HuH-7.5 (cell line): Measurements from ENCODE around the gene MDC1.
A peak's percentile ranks its signal among the peaks of the same experiment; 100 is the strongest.

Source experiments
- DNase-seq: peaks from one replicate; pipeline ENCODE4 v3.0.0; 2011; ENCODE audit warnings: low spot score

MDC1 gene

GRCh38 chr6:30748851-30749540 lies 31.9 kb upstream of the MDC1 start:
- DNase-seq = no peak

- no peak for DNase-seq
Observed at GRCh38 chr6:30747902-30748769, 31.1 kb upstream of the MDC1 start.

GRCh38 chr6:30747300-30747687 lies 30.2 kb upstream of the MDC1 start:
- no peak for DNase-seq

- peak; percentile 39 for DNase-seq
Observed at GRCh38 chr6:30744054-30744805, 27.1 kb upstream of the MDC1 start, which contains the start of gene IER3. Gene IER3 (minus strand): TSS chr6:30744547. CDS start chr6:30744518, 29 bp downstream.

- DNase-seq = no peak
Observed at GRCh38 chr6:30743099-30744053, 26.3 kb upstream of the MDC1 start.

- peak; percentile 78 for DNase-seq
Observed at GRCh38 chr6:30742316-30743098, 25.4 kb upstream of the MDC1 start, which contains the start of gene FLOT1. Gene FLOT1 (minus strand): TSS chr6:30742687. CDS start chr6:30742189, 498 bp downstream.

- DNase-seq = no peak
Observed at GRCh38 chr6:30741789-30742315, 24.8 kb upstream of the MDC1 start.

GRCh38 chr6:30741063-30741779 lies 24.1 kb upstream of the MDC1 start:
- no peak for DNase-seq

GRCh38 chr6:30740540-30740870 lies 23.4 kb upstream of the MDC1 start:
- DNase-seq = no peak

GRCh38 chr6:30738532-30738931 lies 21.5 kb upstream of the MDC1 start:
- no peak for DNase-seq

GRCh38 chr6:30735668-30736314 lies 18.7 kb upstream of the MDC1 start:
- DNase-seq = no peak

GRCh38 chr6:30732237-30732943 lies 15.3 kb upstream of the MDC1 start:
- no peak for DNase-seq

GRCh38 chr6:30730601-30731435 lies 13.7 kb upstream of the MDC1 start:
- peak; percentile 52 for DNase-seq

- no peak for DNase-seq
Observed at GRCh38 chr6:30727920-30728553, 11.0 kb upstream of the MDC1 start.

GRCh38 chr6:30726506-30727413 lies 9.7 kb upstream of the MDC1 start:
- no peak for DNase-seq
